NOMO-1 treated with dmso at 0.1 percent for 144 hours (cell line): Measurements from ENCODE around the gene HSD17B14.
"Not testable (repeated sequence)": the region's sequence is repeated elsewhere in the genome, so short reads cannot be mapped to it uniquely, and the experiment has no call there.

Experiments
- DNase-seq: peaks from one replicate; lab custom pipeline; 2025; ENCODE audit not compliant: unreplicated experiment; lab: John Stamatoyannopoulos, UW

Gene HSD17B14

GRCh38 chr19:48768171-48768753 is 68.0 kb downstream of the HSD17B14 start:
- DNase-seq, result not testable (repeated sequence)

- DNase-seq, result not testable (repeated sequence)
Measured at GRCh38 chr19:48765816-48766215, 70.5 kb downstream of the HSD17B14 start.
